GM18909 (cell line): ENCODE results near the gene TRPM4.
"Not testable (repeated sequence)": the region's sequence is repeated elsewhere in the genome, so short reads cannot be mapped to it uniquely, and the experiment has no call there.

Source experiments
- ATAC-seq: cut with Tn5 transposase; IDR thresholded peaks from one replicate; pipeline ENCODE4 v1.9.1; 2021; ENCODE audit warnings: mild to moderate bottlenecking; ENCODE audit not compliant: unreplicated experiment, poor library complexity

Gene TRPM4

DNA sequence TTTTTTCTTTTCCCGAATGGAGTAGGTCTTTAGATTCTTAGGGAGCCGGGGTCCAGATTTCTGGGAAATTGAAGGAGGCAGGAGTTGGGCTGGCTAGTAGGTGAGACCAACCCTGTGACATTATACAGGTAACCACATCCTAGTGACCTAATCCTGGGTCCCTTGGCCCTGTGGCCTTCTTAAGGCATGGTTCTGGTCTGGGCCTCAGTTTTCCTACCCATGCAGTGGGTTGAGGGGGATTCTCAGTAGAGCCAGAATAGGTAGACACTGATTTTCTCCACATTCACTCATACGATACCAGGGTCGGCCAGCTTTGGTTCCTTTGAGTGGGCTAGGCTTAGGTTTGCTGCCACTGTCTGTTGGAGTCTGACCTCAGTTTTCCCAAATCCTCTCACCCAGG is 31.0 kb upstream of the TRPM4 start:
- ATAC-seq: no peak

DNA sequence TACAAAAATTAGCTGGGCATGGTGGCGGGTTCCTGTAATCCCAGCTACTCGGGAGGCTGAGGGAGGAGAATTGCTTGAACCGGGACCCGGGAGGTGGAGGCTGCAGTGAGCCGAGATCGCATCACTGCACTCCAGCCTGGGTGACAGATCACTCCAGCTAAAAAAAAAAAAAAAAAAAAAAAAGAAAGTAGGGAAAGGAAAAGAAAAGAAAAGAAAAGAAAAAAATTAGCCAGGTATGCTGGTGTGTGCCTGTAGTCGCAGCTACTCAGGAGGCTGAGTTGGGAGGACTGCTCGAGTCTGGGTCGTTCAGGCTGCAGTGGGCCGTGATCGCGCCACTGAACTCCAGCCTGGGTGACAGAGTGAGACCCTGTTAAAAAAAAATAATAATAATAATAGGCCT is 30.4 kb upstream of the TRPM4 start:
- not testable (repeated sequence) for ATAC-seq

DNA sequence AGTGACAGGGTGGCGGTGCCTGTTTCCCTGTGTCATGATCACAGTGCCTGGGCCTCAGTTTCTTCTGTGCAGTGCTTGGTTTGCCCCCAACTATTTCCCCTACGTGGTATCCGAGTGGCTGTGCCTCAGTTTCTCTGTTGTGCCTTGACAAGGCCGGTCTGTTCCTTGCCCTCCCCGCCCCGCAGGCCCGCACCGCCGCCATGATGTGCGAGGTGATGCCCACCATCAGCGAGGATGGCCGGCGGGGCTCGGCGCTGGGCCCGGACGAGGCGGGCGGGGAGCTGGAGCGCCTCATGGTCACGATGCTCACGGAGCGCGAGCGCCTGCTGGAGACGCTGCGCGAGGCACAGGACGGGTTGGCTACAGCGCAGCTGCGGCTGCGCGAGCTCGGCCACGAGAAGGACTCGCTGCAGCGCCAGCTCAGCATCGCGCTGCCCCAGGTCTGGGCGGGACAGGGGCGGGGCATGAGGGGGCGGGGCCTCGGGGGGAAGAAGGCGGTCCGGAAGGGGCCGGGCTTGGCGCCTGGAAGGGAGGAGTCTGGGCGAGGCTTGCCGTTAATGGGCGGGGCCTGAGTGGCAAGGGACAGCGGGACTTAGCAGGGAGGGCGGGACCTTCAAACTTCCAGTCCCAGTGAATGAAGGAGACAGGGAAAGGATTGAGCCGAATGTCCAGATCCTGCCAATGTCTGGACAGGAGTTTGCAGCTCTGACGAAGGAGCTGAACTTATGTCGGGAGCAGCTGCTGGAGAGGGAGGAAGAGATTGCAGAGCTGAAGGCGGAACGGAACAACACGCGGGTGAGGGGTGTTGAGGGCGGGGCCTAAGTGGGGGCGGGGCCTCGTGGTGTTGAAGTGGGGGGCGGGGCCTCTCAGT is 29.7 kb upstream of the TRPM4 start:
- peak; percentile 88 for ATAC-seq

GRCh38 chr19:49128545-49129237 is 28.9 kb upstream of the TRPM4 start:
- no peak for ATAC-seq

- no peak for ATAC-seq
Measured at GRCh38 chr19:49129238-49129583, 28.4 kb upstream of the TRPM4 start.

DNA sequence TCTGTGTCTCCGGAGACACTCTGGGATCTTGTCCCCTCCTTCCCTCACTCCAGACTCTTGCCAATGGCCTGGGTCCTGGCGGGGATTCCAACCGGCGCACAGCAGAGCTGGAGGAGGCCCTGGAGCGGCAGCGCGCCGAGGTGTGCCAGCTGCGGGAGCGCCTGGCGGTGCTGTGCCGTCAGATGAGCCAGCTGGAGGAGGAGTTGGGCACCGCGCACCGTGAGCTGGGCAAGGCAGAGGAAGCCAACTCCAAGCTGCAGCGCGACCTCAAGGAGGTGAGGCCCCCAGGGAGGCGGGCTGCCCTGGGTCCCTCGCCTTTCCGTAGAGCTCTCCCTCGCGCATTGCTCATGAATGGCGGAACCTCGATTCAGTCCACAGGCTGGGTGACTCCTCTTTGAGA is 27.3 kb upstream of the TRPM4 start:
- no peak for ATAC-seq

- no peak for ATAC-seq
Measured at GRCh38 chr19:49132974-49133609, 24.5 kb upstream of the TRPM4 start.

GRCh38 chr19:49133621-49134454 is 23.8 kb upstream of the TRPM4 start:
- no peak for ATAC-seq

DNA sequence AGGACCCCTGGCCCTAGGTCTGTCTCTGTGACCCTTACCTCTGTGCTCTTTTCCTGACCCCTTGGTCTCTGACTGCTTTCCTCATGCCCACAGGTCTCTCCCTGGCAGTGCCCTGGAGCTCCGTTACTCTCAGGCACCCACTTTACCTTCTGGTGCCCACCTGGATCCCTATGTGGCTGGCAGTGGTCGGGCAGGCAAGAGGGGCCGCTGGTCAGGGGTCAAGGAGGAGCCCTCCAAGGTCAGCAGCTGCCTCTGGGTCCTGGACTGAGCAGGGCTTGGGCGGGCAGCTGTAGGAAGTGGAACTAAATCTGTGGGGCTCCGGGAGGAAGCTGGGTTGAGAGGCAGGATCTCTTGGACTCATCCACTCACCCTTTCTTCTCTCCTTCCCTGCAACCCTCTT is 21.9 kb upstream of the TRPM4 start:
- ATAC-seq: no peak

DNA sequence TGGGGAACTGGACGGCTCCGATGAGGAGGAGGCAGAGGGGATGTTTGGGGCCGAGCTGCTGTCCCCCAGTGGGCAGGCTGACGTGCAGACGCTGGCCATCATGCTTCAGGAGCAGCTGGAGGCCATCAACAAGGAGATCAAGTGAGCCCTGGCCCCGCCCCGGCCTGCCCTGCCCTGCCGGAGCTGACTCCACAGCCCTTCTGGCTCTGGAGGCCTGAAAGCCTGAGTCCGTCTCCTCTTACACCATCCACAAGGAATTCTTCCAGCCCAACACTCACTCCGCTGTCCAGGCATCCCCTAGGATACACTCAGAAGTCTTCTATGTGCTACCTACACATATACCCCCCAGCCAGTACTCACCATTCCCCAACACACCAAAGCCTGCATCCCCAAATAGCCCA is 20.8 kb upstream of the TRPM4 start:
- no peak for ATAC-seq

- no peak for ATAC-seq
Measured at GRCh38 chr19:49140951-49141350, 16.6 kb upstream of the TRPM4 start.

DNA sequence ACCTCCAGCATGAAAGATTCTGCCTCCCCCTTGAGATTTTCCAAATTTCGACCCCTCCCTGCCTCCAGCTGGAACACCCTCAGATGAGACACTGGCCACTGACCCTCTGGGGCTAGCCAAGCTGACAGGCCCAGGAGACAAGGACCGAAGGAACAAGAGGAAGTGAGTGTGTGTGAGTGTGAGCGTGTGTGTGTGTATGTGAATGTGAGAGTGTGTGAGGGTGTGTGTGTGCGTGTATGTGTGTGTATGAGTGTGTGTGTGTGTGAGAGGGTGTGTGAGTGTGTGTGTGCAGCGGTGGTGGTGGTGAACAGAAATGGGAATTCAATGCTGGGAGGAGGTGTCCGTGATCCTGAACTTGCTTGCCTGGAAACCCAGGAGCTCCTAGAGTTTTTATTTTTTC is 16.2 kb upstream of the TRPM4 start:
- ATAC-seq: no peak

- ATAC-seq: no peak
Measured at GRCh38 chr19:49142866-49143335, 14.7 kb upstream of the TRPM4 start.

GRCh38 chr19:49145573-49146407 is 11.8 kb upstream of the TRPM4 start:
- ATAC-seq: no peak

- not testable (repeated sequence) for ATAC-seq
Measured at GRCh38 chr19:49146408-49146770, 11.2 kb upstream of the TRPM4 start.

DNA sequence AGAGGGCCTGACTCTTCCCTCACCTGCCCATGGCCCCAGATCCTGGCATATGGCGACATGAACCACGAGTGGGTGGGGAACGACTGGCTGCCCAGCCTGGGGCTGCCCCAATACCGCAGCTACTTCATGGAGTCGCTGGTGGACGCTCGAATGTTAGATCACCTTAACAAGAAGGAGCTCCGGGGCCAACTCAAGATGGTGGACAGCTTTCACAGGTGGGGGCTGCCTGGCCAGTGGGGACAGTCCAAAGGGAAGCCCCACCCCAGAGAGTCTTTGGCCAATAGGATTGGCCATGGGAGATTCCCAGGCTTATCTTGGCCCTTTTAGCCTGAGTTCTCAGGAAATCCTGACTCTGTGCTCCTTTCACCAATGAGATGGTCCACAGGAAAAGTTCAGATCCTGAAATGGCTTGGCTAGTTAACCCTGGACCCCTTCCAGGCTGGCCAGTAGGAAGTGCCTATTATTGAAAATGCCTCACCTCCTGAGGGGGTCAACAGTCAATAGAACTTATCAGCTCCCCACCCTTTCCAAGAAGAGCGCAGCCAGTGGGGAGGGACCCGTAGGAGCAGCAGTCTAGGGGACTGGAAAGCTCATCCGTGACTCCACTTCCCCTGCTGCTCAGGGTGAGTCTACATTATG is 9.4 kb upstream of the TRPM4 start:
- ATAC-seq: no peak

- no peak for ATAC-seq
Measured at GRCh38 chr19:49148784-49149651, 8.6 kb upstream of the TRPM4 start.

GRCh38 chr19:49149652-49150105 is 7.9 kb upstream of the TRPM4 start:
- no peak for ATAC-seq
